NCI-H128 (cell line): Measurements from ENCODE around the gene HSPB6.

Experiments
- DNase-seq: peaks from one replicate; lab custom pipeline; 2025; ENCODE audit not compliant: unreplicated experiment; lab: John Stamatoyannopoulos, UW

Gene HSPB6

DNA sequence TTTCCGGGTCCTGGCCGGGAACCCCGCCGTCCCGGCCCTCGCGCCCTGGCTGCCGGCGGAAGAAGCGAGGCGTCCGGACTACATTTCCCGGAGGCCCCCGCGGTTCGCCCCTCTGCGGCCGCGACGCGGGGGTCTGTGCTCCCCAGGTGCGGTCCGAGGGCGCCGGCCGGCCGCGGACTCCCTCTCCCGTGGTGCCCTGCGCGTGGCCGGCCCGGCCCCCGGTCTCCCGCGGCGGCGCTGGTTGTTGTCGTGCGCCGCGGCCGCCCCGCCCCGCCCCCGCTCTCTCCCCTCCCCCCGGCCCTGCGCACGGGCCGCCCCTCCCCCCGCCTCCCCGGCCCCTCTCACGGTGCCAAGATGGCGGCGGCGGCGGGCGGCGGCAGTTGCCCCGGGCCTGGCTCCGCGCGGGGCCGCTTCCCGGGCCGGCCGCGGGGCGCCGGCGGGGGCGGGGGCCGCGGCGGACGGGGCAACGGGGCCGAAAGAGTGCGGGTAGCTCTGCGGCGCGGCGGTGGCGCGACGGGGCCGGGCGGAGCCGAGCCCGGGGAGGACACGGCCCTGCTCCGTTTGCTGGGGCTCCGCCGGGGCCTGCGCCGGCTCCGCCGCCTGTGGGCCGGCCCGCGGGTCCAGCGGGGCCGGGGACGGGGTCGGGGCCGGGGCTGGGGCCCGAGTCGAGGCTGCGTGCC is 39.0 kb downstream of the HSPB6 start, which contains the start of gene KMT2B:
TSS of gene KMT2B (plus strand) at position 339 of the 680 bp plus-strand sequence. CDS start at position 355, 16 bp downstream.
- DNase-seq: peak; percentile 88

DNA sequence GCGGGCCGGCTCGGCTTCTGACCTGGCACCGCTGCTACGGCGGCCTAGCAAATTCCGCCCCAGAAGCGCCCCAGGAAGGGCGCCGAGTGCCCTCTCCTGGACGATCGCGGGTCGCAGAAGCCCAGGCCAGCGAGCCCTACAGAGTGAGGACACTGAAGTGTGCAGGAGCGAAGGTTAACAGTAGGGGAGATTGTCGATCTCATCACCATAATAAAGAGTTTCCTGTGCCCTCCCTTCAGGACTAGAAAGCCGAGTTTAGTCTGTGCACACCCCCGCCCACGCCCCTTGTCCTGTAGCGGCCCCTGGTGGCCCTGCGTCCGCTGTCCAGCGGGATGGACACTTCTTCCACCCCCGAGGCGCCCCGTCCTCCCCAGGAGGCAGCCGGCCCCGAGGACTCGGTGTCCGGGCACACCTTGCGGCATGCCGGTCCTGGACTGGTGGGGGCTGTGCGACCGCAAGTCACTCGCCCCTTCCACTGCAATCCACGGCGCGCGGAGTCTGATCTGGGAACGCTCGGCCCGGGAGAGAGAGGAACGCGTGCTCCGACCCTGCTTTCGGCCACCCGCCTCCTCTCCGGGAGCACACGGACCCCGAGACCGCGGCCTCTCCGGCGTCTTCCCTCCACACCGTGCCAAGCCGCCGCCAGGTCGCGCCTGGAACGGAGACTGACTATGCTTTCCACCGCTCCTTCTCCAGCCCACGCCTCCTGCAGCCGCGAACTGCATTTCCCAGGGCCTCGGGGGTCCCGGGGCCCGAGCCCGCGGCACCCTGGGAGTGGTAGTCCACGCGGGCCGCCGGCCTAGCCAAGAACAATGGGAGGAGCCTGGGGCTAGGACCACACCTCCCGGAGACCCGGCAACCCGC is 39.8 kb downstream of the HSPB6 start:
- peak; percentile 80 for DNase-seq

DNA sequence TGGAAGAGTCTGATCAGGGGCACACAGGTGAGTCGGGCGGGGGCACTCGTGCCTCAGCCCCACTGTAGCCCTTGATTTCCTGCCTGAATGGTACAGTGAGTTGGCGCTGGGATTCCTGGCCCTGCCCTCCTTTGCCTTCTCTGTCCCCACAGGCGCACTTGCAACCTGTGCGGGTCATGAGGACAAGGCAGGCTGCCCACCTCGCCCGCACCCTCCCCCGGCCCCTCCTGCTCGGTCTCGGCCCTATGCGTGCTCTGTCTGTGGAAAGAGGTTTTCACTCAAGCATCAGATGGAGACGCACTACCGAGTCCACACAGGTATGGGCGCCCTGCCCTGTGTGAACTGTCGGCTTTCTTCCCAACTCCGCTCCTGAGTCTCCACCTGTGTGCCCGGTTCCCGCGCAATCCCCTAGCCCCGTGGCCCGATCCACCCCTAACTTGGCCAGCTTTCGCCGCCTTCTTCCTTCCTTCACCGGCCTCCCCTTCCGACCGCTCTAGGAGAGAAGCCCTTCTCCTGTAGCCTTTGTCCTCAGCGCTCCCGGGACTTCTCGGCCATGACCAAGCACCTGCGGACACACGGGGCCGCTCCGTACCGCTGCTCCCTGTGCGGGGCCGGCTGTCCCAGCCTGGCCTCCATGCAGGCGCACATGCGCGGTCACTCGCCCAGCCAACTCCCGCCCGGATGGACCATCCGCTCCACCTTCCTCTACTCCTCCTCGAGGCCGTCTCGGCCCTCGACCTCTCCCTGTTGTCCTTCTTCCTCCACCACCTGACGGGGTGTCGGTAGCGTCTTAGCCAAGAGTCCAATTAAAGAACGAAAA is 40.6 kb downstream of the HSPB6 start:
- DNase-seq: no peak

DNA sequence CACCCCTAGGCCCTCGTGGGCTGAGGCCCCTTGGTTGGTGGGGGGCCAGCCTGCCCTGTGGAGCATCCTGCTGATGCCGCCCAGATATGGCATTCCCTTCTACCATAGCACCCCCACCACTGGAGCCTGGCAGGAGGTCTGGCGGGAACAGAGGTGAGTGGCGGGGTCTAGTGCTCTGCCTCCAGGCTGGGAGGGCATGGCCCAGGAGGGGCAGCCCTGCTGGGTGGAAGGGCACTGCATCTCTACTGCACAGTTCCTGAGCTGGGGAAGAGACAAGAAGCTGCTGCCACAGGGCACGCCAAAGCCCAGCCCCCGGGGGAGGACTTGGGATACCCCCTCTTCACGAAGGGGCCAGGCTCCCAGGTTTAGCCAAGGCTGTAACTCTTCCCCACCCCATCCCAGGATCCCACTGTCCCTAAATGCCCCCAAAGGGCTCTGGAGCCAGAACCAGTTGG is 41.4 kb downstream of the HSPB6 start:
- no peak for DNase-seq

DNA sequence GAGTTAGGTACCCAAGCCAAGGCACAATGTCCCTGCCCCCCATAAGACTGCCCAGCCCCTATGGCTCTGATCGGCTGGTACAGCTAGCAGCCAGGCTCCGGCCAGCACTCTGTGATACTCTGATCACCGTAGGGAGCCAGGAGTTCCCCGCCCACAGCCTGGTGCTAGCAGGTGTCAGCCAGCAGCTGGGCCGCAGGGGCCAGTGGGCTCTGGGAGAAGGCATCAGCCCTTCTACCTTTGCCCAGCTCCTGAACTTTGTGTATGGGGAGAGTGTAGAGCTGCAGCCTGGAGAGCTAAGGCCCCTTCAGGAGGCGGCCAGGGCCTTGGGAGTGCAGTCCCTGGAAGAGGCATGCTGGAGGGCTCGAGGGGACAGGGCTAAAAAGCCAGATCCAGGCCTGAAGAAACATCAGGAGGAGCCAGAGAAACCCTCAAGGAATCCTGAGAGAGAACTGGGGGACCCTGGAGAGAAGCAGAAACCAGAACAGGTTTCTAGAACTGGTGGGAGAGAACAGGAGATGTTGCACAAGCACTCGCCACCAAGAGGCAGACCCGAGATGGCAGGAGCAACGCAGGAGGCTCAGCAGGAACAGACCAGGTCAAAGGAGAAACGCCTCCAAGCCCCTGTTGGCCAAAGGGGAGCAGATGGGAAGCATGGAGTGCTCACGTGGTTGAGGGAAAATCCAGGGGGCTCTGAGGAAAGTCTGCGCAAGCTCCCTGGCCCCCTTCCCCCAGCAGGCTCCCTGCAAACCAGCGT is 42.1 kb downstream of the HSPB6 start:
- DNase-seq: no peak

DNA sequence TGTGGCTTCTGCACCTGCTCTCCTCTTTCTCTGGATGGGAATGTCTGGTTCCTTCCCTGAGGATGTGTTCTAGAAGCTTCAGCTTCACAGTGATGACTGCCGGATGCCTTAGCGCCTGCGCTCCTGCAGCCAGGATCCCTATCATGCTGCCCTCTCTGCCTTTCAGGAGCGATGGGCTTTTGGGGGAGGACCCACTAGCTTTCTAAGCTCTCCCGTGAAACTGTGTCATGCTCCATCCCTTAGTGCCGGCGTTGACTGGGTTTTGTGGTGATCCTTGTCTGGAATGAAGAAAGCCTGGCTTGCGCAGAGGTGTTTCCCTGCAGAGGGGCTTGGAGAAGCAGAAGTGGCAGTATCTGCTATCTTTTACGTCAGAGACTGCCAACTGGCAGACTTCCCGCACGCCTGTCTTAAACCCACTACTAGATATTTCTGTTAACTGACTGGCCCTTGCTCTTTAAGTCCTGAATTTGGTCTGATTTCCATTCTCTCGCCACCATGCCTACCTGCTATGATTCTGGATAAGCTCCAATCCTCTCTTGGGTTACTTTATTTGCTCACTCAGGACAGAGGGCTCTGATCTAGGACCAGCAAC is 42.8 kb downstream of the HSPB6 start:
- no peak for DNase-seq

DNA sequence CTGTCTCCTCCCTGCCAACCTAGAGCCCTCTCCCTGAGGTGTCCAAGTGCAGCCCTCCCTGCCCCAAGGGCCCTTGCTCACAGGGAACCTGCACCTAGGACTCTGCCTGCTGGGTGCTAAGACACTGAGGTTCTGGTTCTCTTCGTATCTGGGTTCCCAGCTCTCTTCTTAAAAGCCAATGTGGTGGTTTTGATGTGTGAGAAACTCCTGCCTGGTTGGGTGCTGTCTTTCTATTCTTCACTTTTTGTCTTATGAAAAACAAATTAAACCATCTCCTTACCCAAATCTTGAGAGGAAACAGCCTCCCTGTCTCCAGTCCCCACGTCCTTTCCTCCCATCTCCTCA is 43.4 kb downstream of the HSPB6 start:
- no peak for DNase-seq

DNA sequence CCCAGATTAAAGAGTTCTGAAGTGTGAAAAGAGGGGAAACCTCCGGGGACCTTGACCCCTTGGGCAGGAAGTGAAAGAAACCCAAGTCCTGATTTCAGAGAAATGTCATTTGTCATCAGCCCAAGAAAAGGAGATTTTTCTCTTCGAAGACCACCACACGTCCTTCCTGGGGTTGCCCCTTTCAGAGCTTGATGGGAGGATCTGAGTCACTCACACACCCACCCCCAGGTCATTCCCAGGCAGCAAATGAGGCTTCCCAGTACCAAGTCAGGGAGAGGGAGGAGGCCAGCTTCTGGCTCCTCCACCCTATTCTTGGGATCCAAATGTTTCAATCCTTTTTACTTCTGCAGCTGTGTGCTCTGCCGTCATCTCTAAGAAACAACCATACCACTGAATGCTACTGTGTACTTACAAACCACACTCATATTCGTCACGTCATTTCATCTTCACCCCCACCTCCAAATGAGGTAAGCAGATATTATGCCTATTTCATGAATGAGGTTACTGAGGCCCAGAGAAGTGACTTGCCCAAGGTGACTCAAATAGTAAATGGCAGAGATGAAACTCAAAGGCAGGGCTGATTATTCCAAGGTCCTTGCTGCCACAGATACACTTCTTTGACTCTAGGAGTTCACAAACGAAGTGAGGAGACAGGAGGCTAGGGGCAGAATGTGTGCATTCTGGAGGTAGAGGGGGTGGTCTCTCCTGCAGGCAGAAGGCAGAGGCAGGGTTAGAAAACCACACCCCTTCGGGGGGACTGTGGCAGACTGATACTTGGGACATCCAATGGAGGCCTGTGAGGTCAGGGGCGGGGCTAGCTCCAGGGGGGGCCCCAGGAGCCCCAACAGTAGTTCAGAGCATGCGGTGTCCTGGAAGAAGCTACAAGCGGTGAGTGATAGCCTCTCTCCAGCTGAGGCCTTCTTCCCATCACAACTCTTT is 44.0 kb downstream of the HSPB6 start:
- DNase-seq: no peak

DNA sequence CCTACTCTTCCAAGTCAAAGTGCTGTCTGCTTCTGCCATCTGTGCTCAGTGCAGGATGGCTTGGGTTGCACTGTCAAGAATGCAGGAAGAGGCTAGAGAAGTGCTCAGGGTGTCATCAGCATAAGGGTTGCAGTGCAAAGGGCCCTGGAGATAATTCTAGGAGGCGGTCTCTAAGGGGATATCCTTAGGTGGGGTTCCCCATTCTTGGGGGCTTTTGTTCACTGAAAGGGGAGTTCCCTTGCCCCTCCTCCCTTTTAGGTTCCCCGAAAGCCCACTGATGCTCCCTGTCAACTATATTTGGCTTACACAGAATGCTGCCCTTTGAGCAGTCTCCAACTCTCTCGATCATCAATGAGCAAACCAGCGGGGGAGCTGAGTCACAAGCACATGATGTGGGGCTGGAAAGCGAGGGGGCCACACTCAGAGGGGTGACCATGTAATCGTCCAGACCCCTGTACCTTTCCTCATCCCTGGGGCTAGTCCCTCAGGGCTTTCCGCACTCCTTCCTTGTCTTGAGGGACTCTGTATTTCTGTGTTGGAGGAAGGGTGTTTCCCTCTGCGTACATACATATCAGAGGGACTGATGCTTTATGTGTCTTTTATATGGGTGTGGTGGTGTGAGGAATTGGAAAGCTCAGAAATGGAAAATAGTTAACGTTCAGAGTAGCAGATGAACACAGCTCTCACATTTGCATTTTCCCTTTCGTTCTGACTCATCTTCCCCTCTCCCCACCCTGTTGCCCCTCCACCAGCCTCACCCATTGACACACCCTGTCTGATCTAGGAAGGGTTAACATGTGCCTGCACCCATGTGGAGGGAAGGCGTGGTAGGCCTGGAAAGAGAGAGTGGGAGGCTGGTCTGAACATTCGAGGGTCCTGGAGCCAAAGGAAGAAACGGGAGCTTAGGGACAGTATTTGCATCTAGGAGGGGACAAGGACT is 45.8 kb downstream of the HSPB6 start:
- DNase-seq: no peak

DNA sequence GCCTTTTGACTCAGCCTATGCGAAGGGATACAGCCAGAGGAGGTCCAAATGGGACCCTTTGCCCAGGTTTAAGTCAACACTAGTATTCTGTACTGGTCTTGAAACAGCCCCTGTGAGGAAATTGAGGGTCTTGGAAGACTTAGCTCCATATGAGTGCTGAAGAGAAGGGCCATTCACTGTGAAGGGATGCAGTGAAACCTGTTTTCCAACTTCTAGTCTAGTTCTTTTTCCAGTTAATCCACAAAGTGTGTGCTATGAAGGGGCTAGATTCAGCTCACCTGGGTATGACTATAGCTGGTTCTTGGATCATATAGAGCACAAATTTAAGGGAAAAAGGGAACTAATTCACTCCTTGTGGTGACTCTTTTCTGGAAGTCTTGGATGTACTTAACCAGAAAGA is 48.4 kb downstream of the HSPB6 start:
- no peak for DNase-seq
